Measurements from ENCODE around the gene LDLRAP1. TPM values are rescaled to one million over a fixed set of nuclear protein-coding genes. Genes with fewer than 3 reads are reported as not detected.

Gene LDLRAP1
- total RNA-seq, 1 experiment from 2014 or later, result 14.5 TPM

- TF ChIP-seq, protein P1, sequence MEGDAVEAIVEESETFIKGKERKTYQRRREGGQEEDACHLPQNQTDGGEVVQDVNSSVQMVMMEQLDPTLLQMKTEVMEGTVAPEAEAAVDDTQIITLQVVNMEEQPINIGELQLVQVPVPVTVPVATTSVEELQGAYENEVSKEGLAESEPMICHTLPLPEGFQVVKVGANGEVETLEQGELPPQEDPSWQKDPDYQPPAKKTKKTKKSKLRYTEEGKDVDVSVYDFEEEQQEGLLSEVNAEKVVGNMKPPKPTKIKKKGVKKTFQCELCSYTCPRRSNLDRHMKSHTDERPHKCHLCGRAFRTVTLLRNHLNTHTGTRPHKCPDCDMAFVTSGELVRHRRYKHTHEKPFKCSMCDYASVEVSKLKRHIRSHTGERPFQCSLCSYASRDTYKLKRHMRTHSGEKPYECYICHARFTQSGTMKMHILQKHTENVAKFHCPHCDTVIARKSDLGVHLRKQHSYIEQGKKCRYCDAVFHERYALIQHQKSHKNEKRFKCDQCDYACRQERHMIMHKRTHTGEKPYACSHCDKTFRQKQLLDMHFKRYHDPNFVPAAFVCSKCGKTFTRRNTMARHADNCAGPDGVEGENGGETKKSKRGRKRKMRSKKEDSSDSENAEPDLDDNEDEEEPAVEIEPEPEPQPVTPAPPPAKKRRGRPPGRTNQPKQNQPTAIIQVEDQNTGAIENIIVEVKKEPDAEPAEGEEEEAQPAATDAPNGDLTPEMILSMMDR (IDR thresholded peaks at IDR 0.05; ENCODE audit: insufficient read depth in 1 of 2, low read depth in 1 of 2, low read length in 1 of 2, severe bottlenecking in 1 of 2, unreplicated experiment in 1 of 2), result peak in 1 of 2 experiments; percentile 13
- no peak for DNase-seq
- Histone ChIP-seq H3K9me3 (no peaks in the 10 kb centered on the region), H3K4me1 (peaks cover 8% of the 10 kb centered on the region; the same call in 1 of the 2 replicates), H3K27me3 (replicated peaks; ENCODE audit: control insufficient read depth, insufficient read depth, low read length) (no peaks in the 10 kb centered on the region), H3K4me3 (ENCODE audit: low read depth, low read length) (no peak overlapping the region), H3K36me3 (ENCODE audit: control insufficient read depth, insufficient read depth, low read length) (no peaks in the 10 kb centered on the region; the same call in 1 of the 2 replicates)
- peaks cover 14% of the 10 kb centered on the region for H3K4me1 Mint-ChIP-seq (ENCODE audit: low read depth, unreplicated experiment)
- ChIA-PET CTCF (no interaction called here), POLR2A (no interaction called here)
- intact Hi-C loops (cut with micrococcal nuclease; ENCODE audit: unreplicated experiment), result no loop called here
- H3K27me3 Mint-ChIP-seq (ENCODE audit: insufficient read depth, unreplicated experiment), result peaks cover 3% of the 10 kb centered on the region
- no TSS peak for BruUV-seq (replicated peaks)
- H3K36me3 Mint-ChIP-seq (ENCODE audit: insufficient read depth, unreplicated experiment), result no peaks in the 10 kb centered on the region
- H3K27ac Mint-ChIP-seq (ENCODE audit: unreplicated experiment), result no peak overlapping the region
- no peaks in the 10 kb centered on the region for H3K9me3 Mint-ChIP-seq (ENCODE audit: unreplicated experiment)
- H3K4me3 Mint-ChIP-seq (ENCODE audit: unreplicated experiment), result no peak overlapping the region
These were observed 67.6 kb downstream of the LDLRAP1 start for GRCh38 chr1:25610822-25611630.

DNA sequence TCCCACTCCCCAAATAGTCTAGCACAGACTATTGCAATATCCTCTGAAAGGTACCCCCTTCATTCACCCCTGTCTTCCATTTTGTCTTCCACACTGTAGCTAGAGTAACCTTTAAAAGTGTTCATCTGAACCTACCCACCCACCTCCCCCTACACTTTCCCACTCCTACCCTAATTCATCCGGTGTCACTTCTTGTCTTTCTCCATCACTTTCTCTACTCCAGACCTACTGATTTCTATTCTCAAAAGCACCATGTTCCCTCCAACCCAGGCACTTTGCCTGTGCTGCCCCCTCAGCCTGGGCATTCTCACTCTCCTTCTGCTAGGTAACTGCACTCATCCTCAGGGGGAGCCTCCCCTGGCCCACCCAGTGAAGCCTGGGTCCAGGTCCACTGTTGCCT, 68.4 kb downstream of the LDLRAP1 start:
- intact Hi-C loops (cut with micrococcal nuclease; ENCODE audit: unreplicated experiment), result no loop called here
- DNase-seq, result no peak
- POLR2A ChIA-PET, result no interaction called here

DNA sequence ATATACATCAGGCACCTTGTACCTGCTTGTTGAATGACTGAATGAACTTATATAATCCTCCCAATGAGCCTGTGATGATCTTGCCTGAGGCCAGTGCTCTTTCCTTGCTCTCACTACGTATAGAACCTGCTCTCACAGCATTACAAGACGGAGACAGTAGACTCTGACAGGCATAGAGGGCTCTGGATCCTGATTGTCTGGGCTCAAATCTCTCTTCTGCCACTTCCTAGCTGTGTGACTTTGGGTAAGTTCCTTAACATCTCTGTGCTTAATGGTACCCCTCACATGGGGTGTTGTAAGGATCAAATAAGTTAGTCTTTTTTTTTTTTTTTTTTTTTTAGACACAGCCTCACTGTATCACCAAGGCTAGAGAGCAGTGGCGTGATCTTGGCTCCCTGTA, 69.0 kb downstream of the LDLRAP1 start:
- intact Hi-C loops (cut with micrococcal nuclease; ENCODE audit: unreplicated experiment), result no loop called here
- DNase-seq, result no peak
- peaks cover 8% of the 10 kb centered on the region; the same call in 1 of the 2 replicates for H3K4me1 ChIP-seq
- BruUV-seq (replicated peaks), result no TSS peak
- Mint-ChIP-seq H3K4me3 (ENCODE audit: unreplicated experiment) (no peak overlapping the region), H3K4me1 (ENCODE audit: low read depth, unreplicated experiment) (peaks cover 14% of the 10 kb centered on the region), H3K36me3 (ENCODE audit: insufficient read depth, unreplicated experiment) (no peaks in the 10 kb centered on the region), H3K9me3 (ENCODE audit: unreplicated experiment) (no peaks in the 10 kb centered on the region), H3K27ac (ENCODE audit: unreplicated experiment) (peak overlapping the region; percentile 51), H3K27me3 (ENCODE audit: insufficient read depth, unreplicated experiment) (peaks cover 3% of the 10 kb centered on the region)
- POLR2A ChIA-PET, result no interaction called here
- H3K9me3 ChIP-seq, result no peaks in the 10 kb centered on the region
- TF ChIP-seq, protein P1 (IDR thresholded peaks at IDR 0.05; ENCODE audit: insufficient read depth in 1 of 2, low read depth in 1 of 2, low read length in 1 of 2, severe bottlenecking in 1 of 2, unreplicated experiment in 1 of 2), result no peak
- H3K4me3 ChIP-seq (ENCODE audit: low read depth, low read length), result no peak overlapping the region
- H3K27me3 ChIP-seq (replicated peaks; ENCODE audit: control insufficient read depth, insufficient read depth, low read length), result no peaks in the 10 kb centered on the region
- CTCF ChIA-PET, result no interaction called here
- no peaks in the 10 kb centered on the region; the same call in 1 of the 2 replicates for H3K36me3 ChIP-seq (ENCODE audit: control insufficient read depth, insufficient read depth, low read length)

More for the DNA sequence above, 68.4 kb downstream of the LDLRAP1 start:
- Histone ChIP-seq H3K4me3 (ENCODE audit: low read depth, low read length) (no peak overlapping the region), H3K9me3 (no peaks in the 10 kb centered on the region), H3K27me3 (replicated peaks; ENCODE audit: control insufficient read depth, insufficient read depth, low read length) (no peaks in the 10 kb centered on the region), H3K4me1 (peaks cover 8% of the 10 kb centered on the region; the same call in 1 of the 2 replicates), H3K36me3 (ENCODE audit: control insufficient read depth, insufficient read depth, low read length) (no peaks in the 10 kb centered on the region; the same call in 1 of the 2 replicates)
- peaks cover 3% of the 10 kb centered on the region for H3K27me3 Mint-ChIP-seq (ENCODE audit: insufficient read depth, unreplicated experiment)
- BruUV-seq (replicated peaks), result no TSS peak
- no peak overlapping the region for H3K4me3 Mint-ChIP-seq (ENCODE audit: unreplicated experiment)
- H3K9me3 Mint-ChIP-seq (ENCODE audit: unreplicated experiment), result no peaks in the 10 kb centered on the region
- TF ChIP-seq, protein P1 (IDR thresholded peaks at IDR 0.05; ENCODE audit: insufficient read depth in 1 of 2, low read depth in 1 of 2, low read length in 1 of 2, severe bottlenecking in 1 of 2, unreplicated experiment in 1 of 2), result no peak
- no peaks in the 10 kb centered on the region for H3K36me3 Mint-ChIP-seq (ENCODE audit: insufficient read depth, unreplicated experiment)
- peak overlapping the region; percentile 51 for H3K27ac Mint-ChIP-seq (ENCODE audit: unreplicated experiment)
- peaks cover 14% of the 10 kb centered on the region for H3K4me1 Mint-ChIP-seq (ENCODE audit: low read depth, unreplicated experiment)
- CTCF ChIA-PET, result no interaction called here

Measured in Caco-2 (cell line).